Measurements from ENCODE around the gene MFRP. TPM values are rescaled to one million over a fixed set of nuclear protein-coding genes. Genes with fewer than 3 reads are reported as not detected.

MFRP gene
- total RNA-seq, 1 donor from 2014 or later, result not detected

- Mint-ChIP-seq H3K9me3 (no peaks in the 10 kb centered on the region), H3K4me1 (peaks cover 5% of the 10 kb centered on the region), H3K27me3 (peaks cover 6% of the 10 kb centered on the region), H3K36me3 (ENCODE audit: low read depth) (no peaks in the 10 kb centered on the region), H3K27ac (peak overlapping the region; percentile 36), H3K4me3 (no peak overlapping the region)
- intact Hi-C loops (cut with micrococcal nuclease), result no loop called here
- no peak for DNase-seq
These were observed 29.8 kb upstream of the MFRP start for GRCh38 chr11:119376197-119376847.

- H3K36me3 Mint-ChIP-seq (ENCODE audit: low read depth), result no peaks in the 10 kb centered on the region
- no peak overlapping the region for H3K4me3 Mint-ChIP-seq
- no peak for DNase-seq
- no peak overlapping the region for H3K27ac Mint-ChIP-seq
- intact Hi-C loops (cut with micrococcal nuclease), result no loop called here
- H3K4me1 Mint-ChIP-seq, result no peaks in the 10 kb centered on the region
- H3K9me3 Mint-ChIP-seq, result no peaks in the 10 kb centered on the region
- peaks cover 6% of the 10 kb centered on the region for H3K27me3 Mint-ChIP-seq
These were observed 29.1 kb upstream of the MFRP start for GRCh38 chr11:119375337-119376196.

- H3K4me3 Mint-ChIP-seq, result no peak overlapping the region
- H3K27me3 Mint-ChIP-seq, result peaks cover 7% of the 10 kb centered on the region
- intact Hi-C loops (cut with micrococcal nuclease), result loop anchor here (1.0 kb wide), 1 partner anchor 18 kb away; no protein-coding TSS in a partner anchor
- no peak overlapping the region for H3K27ac Mint-ChIP-seq
- H3K4me1 Mint-ChIP-seq, result no peaks in the 10 kb centered on the region
- DNase-seq, result no peak
- H3K9me3 Mint-ChIP-seq, result no peaks in the 10 kb centered on the region
- no peaks in the 10 kb centered on the region for H3K36me3 Mint-ChIP-seq (ENCODE audit: low read depth)
These were observed 28.3 kb upstream of the MFRP start for GRCh38 chr11:119374632-119375336.

DNA sequence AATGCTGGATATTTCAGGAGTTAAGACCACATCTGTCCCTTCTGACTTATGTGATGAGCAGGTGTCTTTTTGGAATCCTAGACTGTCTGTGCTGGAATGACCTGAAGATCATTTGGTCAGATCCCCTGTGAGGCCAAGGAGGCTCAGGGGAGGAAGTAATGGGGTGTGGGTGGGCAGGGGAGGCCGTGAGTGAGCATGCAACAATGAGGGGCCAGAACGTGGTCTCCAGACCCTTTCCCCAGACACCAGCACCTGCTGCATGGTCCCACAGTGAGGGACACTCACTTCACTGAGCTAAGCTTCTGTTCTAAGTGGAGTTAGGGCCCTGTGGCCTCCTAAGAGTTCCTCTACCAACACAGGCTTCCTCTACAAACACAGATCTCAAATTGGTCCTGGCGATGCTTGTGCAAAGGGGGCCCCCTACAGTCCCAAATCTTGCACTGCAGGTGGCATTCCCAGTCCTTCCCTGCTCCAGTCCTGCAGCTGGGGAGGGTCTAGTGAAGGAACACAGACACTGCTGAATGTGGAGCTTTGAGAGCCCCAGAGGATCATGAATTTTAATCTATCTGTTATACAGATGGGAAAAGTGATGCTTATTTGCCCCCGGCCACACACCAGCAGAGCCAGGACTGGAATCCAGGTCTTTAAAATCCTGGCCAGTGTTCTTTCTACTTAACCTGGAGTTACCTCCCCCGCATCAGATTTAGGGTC is 27.6 kb upstream of the MFRP start:
- DNase-seq, result peak; percentile 83
- Mint-ChIP-seq H3K4me3 (no peak overlapping the region), H3K9me3 (no peaks in the 10 kb centered on the region), H3K36me3 (ENCODE audit: low read depth) (no peaks in the 10 kb centered on the region), H3K27me3 (peaks cover 8% of the 10 kb centered on the region), H3K27ac (no peak overlapping the region), H3K4me1 (no peaks in the 10 kb centered on the region)
- intact Hi-C loops (cut with micrococcal nuclease), result loop anchor here (1.0 kb wide), 1 partner anchor 18 kb away; no protein-coding TSS in a partner anchor

GRCh38 chr11:119373059-119373920 is 26.8 kb upstream of the MFRP start:
- no peak for DNase-seq
- Mint-ChIP-seq H3K36me3 (ENCODE audit: low read depth) (no peaks in the 10 kb centered on the region), H3K27me3 (peaks cover 7% of the 10 kb centered on the region), H3K4me3 (no peak overlapping the region), H3K27ac (no peak overlapping the region), H3K9me3 (no peaks in the 10 kb centered on the region), H3K4me1 (no peaks in the 10 kb centered on the region)
- intact Hi-C loops (cut with micrococcal nuclease), result no loop called here

DNA sequence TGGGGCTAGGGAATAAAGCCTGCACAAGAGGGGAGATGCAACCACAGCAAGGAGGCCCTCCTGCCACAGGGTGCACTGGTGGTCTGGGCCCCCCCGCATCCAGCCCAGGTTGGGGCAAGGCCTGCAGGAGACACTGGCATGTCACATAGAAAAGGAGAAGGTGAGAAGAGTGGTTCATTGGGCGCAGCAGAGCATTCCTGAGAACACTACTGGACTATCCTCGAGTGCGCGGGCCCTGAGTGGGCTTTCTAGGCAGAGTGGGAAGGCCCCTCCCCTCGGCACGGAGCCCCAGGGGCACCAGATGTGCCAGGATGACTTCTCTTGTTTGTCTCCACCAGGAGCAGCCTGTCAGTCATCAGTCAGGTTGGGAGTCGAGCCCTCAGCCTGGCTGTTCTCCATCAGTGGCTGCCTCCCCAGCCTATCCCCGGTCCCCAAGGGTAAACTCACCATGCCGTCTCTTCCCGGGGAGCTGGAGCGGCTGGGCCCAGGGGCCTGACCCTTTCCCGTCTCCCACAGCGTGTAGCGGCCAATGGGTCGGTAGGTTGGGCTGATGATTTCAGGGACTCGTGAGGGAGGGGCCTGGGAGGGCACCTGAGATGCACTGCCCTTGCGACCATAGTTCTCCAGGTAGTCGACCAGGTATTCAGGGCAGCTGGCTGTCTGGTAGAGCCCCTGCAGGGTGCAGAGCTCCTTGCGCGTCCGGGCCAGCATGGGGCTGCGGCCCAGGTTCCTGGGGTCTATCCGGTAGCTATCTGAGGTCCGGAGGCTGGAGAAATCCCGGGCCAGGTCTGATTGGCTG is 26.0 kb upstream of the MFRP start:
- no peak for DNase-seq
- no peaks in the 10 kb centered on the region for H3K4me1 Mint-ChIP-seq
- H3K27me3 Mint-ChIP-seq, result peaks cover 7% of the 10 kb centered on the region
- H3K4me3 Mint-ChIP-seq, result no peak overlapping the region
- no peak overlapping the region for H3K27ac Mint-ChIP-seq
- intact Hi-C loops (cut with micrococcal nuclease), result no loop called here
- H3K9me3 Mint-ChIP-seq, result no peaks in the 10 kb centered on the region
- no peaks in the 10 kb centered on the region for H3K36me3 Mint-ChIP-seq (ENCODE audit: low read depth)

DNA sequence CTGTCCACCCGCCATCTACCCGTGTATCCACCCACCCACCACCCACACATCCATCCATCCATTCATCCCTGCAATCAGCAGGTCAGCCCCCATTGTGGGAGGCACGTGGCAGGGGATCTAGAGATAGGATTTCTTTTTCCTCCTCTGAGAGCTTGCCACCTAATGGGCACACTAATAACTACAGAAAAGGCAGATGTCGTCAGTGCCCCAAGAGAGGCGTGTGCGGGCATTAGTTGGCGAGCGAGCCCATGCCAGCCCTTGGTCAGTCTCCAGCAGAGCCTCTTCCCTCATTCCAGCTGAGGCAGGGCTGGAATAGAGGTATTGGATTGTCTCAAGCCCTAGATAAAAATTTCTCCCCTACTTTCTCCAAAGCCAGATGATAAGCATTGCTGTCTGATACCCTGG is 25.3 kb upstream of the MFRP start:
- H3K36me3 Mint-ChIP-seq (ENCODE audit: low read depth), result no peaks in the 10 kb centered on the region
- H3K27me3 Mint-ChIP-seq, result peaks cover 8% of the 10 kb centered on the region
- no peak for DNase-seq
- no peaks in the 10 kb centered on the region for H3K9me3 Mint-ChIP-seq
- H3K4me3 Mint-ChIP-seq, result no peak overlapping the region
- no peak overlapping the region for H3K27ac Mint-ChIP-seq
- H3K4me1 Mint-ChIP-seq, result no peaks in the 10 kb centered on the region
- intact Hi-C loops (cut with micrococcal nuclease), result no loop called here

DNA sequence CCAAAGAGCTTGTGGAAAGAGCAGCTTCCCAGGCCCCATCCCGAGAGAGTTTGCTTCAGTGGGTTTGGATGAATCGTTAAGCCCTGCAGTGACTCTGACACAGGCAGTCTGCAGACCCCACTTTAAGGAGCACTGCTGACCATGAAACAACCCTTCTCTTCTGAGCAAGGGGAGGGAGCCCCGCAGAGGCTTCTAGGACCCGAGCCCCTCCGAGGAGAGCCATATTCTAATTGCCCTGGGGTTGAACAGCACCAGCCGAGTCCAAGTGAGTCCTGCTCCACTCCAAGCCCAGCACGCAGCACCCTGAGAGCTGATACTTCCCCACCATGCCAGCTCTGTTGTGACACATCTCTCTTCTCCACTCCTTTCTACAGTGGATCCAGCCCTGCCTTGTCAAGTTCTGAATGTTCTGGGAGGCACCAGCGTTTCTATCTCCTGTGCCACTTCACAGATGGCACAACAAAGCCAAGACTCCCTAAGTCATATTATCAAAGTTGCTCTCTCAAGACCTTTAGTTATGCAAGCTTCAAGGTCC is 24.6 kb upstream of the MFRP start:
- no peaks in the 10 kb centered on the region for H3K36me3 Mint-ChIP-seq (ENCODE audit: low read depth)
- intact Hi-C loops (cut with micrococcal nuclease), result no loop called here
- H3K27ac Mint-ChIP-seq, result no peak overlapping the region
- H3K9me3 Mint-ChIP-seq, result no peaks in the 10 kb centered on the region
- no peak overlapping the region for H3K4me3 Mint-ChIP-seq
- H3K27me3 Mint-ChIP-seq, result peaks cover 12% of the 10 kb centered on the region
- no peaks in the 10 kb centered on the region for H3K4me1 Mint-ChIP-seq
- no peak for DNase-seq

DNA sequence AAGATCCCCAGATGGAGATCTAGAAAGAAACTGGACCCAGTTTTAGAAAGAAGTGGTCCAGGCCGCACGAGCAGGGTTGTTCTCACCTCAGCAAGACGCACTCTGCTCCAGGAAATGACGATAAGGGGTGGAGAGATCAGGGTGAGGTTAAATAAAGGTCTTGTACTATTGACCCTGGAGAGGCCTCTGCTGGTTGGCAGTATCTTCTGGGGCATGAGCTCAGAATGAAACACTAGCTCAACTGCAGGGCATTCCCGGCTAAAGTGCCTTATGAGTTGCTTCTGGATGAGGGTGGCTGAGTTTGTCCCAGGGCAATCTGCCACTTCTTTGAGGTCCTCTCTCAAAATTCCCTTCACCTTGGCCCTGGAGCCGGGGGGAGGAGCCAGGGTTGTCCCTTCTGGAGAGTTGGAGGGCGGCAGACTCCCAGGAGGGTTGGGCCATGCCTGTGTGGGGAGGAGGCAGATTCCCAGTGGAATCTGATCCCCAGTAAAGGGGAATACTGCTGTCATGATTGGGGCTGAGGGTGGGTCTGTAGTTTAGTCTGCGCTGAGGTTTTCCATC is 24.1 kb upstream of the MFRP start:
- H3K4me1 Mint-ChIP-seq, result no peaks in the 10 kb centered on the region
- no peaks in the 10 kb centered on the region for H3K36me3 Mint-ChIP-seq (ENCODE audit: low read depth)
- no peak overlapping the region for H3K4me3 Mint-ChIP-seq
- peaks cover 13% of the 10 kb centered on the region for H3K27me3 Mint-ChIP-seq
- H3K27ac Mint-ChIP-seq, result no peak overlapping the region
- DNase-seq, result no peak
- intact Hi-C loops (cut with micrococcal nuclease), result no loop called here
- H3K9me3 Mint-ChIP-seq, result no peaks in the 10 kb centered on the region

GRCh38 chr11:119369132-119369925 is 22.8 kb upstream of the MFRP start:
- H3K9me3 Mint-ChIP-seq, result no peaks in the 10 kb centered on the region
- H3K4me3 Mint-ChIP-seq, result no peak overlapping the region
- no peak for DNase-seq
- H3K4me1 Mint-ChIP-seq, result peaks cover 4% of the 10 kb centered on the region
- peaks cover 26% of the 10 kb centered on the region for H3K27me3 Mint-ChIP-seq
- H3K27ac Mint-ChIP-seq, result no peak overlapping the region
- no peaks in the 10 kb centered on the region for H3K36me3 Mint-ChIP-seq (ENCODE audit: low read depth)
- intact Hi-C loops (cut with micrococcal nuclease), result no loop called here

DNA sequence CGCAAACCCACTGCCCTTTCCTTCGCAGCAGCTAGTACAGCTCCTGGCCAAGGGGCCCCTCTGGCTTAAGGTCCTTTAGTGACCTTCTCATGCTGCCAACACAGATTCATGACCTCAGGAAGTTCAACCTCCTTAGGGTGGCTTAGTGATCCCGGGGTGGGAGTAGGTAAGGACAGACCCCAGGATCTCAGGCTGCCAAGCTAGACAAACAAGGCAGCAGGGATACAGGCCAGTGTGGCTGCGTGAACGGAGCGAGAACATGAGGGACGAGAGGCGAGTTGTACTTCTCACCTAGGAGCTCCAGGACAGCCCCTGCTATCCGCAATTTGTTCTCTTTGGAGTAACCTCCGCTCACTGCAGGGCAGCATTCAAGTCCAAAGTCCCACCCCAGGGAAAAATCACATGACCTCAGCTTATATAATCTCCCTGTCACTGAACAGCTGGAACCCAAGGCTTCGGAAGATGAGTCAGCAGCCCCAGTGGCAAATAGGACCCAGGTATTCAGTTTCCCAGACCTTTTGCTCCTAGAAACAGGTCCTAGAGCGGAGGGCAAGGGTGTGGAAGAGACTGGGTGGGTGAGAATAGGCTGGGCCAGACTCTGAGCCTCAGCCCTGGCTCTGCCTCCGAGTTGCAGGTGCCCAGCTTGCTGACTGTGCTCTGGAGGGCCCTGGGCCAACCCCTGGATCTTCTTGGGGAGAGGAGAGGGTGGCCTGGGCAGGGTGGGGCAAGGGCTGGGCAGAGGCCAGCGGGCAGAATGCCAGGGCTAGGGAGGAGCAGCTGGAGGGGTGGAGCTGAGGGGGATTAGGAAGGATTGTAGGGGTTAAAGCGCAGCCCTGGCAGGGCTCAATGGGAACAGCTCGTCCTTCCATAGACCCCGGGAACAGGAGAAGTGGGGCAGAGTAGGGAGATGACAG is 21.9 kb upstream of the MFRP start:
- no peak overlapping the region for H3K27ac Mint-ChIP-seq
- intact Hi-C loops (cut with micrococcal nuclease), result no loop called here
- peaks cover 27% of the 10 kb centered on the region for H3K27me3 Mint-ChIP-seq

More for the DNA sequence above, 21.9 kb upstream of the MFRP start:
- no peaks in the 10 kb centered on the region for H3K36me3 Mint-ChIP-seq (ENCODE audit: low read depth)
- no peak overlapping the region for H3K4me3 Mint-ChIP-seq
- H3K4me1 Mint-ChIP-seq, result peaks cover 4% of the 10 kb centered on the region
- no peak for DNase-seq
- no peaks in the 10 kb centered on the region for H3K9me3 Mint-ChIP-seq

Measured in activated CD4-positive, alpha-beta T cell treated with anti-CD3 and anti-CD28 coated beads, Interleukin-2, amount 10 ng/mL, durations not matched to agents 24 days and 14 days (primary cell).